HTR-8/SVneo (cell line): ENCODE results near the gene CDKN2B-AS1.

Source experiments
- DNase-seq: peaks from one replicate; pipeline ENCODE4 v3.0.0; 2011; ENCODE audit warnings: low spot score, mixed read lengths; ENCODE audit not compliant: insufficient read length
- FAIRE-seq: peaks from 2 replicates; lab custom pipeline; 2011; peaks lifted over from hg19 to GRCh38; lab: Jason Lieb, UNC

CDKN2B-AS1 gene

DNA sequence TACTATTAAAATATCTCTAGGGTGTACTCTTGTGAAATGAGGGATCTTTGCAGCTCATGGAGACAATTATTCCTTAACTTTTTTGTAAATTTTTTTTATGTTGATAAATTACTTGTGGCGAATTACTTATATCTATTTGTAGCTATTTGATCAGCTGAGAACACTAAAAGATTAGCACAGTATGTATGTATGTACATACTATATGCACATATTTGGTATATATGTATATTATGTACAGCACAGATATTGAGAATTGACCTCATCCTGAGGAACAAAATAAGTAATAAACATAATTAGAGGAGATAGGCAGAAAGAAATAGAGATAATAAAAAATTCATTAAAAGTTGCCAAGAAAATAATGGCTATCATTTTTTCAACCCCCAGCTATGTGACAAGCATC is 12.2 kb upstream of the CDKN2B-AS1 start:
- no peak for DNase-seq
- no peak for FAIRE-seq

DNA sequence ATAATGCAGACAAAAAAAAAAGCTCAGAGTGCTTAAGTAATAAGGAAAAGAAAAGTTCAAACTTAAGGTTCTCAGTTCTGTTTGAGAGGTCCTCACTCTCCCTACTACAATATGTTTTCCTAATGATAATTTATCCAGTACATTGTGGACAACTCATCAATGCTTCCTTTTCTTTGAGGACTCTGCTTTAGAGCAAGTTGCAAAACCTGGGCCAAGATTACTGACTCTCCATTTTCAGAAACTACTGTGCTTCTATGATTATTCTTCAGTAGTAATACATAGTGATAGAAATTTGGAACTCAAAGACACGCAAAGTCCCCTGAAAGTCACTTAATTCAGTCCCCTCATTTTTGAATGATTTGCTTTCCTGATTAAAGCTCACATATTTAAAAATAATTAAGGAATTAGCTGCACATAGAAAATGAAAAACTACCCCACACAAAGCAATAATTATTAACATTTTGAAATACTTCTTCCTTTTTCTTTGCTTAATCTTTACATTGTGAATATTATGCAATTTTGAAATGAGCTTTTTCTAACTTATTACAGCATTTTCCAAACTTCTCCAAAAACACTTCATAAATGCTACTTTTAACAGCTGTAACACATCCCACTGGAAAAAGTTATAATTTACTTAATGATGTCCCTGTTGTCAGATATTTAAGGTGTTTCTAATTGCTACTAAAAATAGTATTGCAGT is 11.6 kb upstream of the CDKN2B-AS1 start:
- FAIRE-seq (no peak), DNase-seq (no peak)

DNA sequence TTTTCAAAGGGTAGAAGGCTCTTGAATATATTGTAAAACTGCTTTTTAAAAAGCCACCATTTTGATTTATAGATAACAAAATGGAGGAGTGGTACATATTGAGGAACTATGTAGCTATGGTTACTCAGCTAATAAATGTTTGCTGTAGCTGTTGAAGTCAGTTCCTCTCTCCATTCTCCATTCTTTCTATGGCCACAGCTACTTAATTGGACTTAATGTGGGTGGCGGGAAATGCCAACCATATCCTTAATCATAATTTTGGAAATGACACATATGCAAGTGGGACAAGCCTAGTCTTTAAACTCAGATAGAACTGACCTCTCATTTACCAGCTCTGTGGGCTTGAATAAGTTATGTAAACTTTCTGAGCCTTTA is 11.0 kb upstream of the CDKN2B-AS1 start:
- no peak for DNase-seq

DNA sequence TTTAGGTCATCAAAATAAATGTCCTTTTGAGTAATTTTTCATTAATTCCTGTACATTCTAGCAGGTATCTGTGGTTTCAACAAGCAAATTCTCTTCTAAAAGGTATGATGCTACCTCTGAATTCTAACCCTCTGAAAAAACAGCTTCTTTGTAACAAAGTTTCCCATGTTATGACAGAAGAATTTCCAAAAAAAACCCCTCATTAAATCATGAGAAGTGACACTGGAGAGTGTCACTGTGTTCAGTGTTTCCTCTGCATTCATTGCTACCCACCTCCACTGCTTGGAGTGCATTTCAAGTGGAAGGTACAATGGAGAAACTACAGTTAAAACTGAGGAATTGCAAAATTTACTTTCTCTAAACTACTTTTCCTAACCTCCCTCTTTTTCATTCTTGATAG is 10.5 kb upstream of the CDKN2B-AS1 start:
- DNase-seq: no peak
- FAIRE-seq: no peak

More for the DNA sequence above, 11.0 kb upstream of the CDKN2B-AS1 start:
- FAIRE-seq: no peak

DNA sequence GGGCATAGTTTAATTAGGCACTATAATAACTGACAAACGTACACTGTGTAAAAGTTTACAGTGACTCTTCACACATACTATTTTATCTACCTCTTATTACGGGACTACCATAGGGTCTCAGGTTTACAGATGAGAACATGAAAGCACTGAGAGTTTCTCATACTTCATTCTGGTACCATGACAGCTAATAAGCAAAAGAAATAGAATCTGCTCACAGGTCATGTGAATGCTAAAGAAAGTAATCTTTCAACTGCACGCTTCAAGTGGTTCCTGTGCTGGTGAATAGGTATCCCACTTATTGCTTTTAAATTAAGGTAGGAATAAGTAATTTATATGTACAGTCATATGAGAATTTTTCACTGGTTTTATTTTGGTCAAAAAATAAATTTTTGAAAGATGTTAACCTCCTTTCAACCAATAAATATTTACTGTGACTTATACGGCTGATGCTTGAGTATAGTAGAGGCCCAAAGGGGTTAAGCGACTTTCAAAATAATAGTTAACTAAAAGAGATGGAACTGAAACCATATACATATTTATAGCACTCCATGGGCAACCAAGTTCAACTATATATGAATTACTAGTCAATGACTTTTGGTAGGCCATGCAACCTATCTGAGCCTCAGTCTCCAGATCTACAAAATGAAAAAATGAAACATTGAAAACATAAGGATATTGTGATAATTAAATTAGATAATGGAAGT is 8.5 kb upstream of the CDKN2B-AS1 start:
- FAIRE-seq (no peak), DNase-seq (no peak)

DNA sequence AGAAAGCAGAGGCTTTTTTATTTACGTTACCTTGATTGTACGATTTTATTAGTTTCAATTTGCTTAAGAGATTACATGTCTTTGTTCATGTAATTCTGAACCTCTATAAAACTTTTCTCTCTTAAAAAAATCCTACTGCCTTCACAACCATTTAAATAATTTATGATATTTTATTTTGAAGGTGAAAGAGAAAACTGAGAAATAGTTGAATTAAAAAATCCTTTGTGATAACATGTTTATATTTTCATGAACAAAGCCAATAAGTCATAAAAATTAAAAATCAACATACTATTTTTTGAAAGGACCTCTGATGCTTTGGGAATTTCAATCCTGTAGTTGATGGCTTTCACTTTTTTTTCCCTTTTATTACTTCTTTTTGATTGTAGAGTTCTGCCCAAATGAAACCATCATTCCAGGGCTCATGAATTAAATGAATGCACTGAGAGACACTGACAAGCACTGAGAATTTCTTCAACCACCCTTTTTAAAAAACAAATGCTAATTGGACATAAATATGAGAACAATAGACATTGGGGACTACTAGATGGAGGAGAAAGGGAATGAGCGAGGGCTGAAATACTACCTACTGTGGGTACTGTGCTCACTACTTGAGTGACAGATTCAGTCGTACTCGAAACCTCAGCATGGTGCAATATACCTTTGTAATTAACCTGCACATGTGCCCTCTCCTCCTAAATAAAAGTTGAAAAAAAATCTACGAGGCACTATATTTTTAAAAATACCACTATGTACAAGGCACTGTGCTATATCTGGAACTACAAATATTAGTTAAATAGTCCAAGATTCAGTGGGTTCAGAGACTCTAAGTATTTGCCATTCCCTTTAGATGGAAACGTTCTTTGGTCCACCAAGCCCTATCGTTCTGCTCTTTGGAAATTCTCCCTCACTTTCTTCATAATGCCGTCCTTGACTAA is 6.3 kb upstream of the CDKN2B-AS1 start:
- no peak for FAIRE-seq
- DNase-seq: no peak

DNA sequence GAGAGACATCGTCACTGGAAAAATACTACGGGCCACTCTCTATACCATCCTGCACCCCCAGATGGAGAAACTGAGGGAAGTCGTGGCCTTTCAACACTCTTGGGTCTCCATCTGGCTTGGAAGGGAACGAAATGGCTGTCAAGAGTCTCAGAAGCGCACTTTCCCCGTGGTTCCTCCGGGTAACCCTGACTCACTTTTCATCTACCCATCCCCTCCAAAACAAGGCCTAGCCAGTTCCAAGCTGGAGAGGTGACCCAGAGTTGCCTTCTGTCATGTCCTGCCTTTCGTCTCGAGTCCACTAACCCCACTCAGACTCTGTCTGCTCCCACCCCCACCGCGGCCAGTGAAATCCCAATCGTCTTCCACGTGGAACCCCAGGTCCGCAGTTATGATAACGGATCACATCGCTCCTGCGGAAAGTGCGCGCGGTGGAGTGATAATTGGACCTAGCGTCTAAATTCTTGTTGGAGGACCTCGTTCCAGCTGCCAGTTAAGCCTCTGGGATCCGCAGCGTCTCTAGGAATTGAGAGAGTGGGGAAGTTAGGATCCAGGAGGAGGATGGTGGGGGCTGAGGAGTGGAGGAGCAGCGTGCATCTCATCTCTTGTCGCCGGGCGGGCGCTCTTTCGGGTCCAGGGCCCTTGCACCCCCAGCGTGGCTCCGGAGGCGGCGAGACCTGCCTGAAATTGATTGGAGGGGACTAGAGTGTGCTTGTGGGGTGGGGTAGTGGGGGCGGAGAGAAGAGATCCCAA is 5.0 kb upstream of the CDKN2B-AS1 start:
- FAIRE-seq (no peak), DNase-seq (no peak)

DNA sequence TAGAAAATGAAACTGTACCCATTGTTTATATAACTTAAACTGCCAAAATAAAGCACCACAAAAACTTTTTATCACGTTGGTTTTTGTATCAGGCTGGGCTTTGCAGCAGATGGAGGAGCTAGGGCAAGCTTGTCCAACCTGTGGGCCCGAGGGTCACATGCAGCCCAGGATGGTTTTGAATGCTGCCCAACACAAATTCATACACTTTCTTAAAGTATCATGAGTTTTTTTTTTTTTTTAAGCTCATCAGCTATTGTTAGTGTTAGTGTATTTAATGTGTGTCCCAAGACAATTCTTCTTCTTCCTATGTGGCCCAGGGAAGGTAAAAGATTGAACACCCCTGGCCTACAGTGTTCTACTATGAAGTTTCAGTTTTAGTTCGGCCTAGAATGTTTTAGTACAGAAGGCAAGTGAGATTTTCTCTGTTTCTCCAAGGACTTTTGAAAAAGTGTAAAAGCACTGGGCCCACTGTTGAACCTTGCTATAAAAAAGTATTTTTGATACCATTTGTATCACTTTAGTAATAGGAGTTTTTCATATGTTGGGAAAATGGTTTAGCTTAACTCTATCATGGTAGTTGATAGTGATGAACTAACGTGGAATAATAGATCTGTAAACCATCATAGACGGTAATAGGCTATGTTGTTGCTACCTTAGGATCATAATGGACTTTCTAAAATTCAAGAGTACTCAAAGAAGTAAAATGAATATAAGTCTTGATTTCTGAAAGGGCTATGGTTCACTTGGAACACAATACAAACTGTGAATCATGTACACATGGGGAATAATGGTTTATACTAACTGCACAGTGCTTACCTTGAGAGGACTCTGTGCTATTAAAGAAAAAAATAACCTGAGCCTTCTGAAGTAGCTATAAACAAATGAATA is 3.3 kb upstream of the CDKN2B-AS1 start:
- FAIRE-seq (no peak), DNase-seq (no peak)

DNA sequence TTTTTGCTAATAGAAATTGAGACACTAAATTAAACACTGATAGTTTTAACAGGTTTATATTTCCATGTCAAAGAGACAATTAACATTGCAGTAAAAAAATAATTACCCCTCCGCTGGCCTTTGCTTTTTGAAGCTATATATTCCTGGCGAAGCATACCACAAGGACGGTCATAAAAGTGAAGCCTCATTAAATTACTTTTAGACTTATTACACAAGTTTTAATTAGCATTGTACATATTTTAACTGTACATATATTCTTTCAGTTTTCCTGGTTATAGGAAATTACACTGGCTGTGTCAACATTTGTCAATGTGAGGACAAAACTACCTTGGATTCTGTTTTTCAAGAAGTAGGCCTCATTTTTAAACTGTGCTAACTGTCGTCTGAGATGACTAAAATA is 1.6 kb upstream of the CDKN2B-AS1 start:
- FAIRE-seq (no peak), DNase-seq (no peak)

DNA sequence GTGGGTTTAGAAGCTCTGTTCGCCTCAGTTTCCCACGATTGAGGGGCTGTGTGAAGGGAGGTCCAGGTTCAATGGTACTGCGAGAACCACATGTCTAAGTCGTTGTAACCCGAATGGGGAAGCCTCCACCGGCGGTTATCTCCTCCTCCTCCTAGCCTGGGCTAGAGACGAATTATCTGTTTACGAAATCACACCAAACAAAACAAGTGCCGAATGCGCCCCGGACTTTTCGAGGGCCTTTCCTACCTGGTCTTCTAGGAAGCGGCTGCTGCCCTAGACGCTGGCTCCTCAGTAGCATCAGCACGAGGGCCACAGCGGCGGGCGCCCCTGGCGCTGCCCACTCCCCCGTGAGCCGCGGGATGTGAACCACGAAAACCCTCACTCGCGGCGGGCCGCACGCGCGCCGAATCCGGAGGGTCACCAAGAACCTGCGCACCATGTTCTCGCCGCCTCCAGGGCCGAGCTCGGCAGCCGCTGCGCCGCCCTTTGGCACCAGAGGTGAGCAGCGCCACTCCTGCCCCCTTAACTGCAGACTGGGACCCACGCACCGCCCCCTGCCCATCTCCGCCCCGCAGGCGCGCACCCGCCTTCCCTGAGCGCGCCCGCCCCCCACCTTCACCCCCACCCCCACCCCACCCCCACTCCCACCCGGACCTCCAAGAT is 567 bp upstream of the CDKN2B-AS1 start, which contains the start of gene CDKN2A:
CDKN2A (minus strand) TSS at position 500 of the 663 bp plus-strand sequence.
- DNase-seq: no peak
- FAIRE-seq: no peak

DNA sequence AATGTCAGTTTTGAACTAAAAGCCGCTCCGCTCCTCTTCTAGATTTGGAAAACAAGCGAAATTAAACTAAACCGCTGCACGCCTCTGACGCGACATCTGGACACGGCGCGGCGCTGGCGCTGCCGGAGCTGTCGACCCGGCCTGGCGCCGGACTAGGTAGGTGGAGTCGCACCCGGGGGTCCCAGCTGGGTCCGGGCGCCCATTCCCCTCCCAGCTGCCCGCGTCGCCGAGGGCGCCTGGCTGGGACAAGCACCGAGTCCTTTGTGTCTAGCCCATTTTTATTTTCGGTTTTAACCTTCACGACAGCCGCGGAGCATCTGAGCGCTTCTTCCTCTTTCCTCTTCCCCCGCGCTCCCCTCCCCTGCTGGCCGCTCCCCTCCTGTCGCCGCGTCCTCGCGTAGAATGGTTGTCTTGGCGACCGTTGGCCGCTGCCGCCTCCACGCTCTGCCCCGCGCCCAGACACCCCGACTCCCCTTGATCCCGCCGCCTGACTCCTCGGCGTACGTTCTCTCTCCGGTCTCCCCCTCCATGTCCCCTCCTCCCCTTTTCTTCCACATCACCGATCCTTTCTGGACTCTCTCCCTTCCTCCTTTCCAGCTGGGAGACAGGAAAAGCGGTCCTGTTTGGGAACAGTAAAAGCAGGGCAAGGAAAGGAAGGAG is 545 bp downstream of the CDKN2B-AS1 start:
- FAIRE-seq: peak; percentile 52
- DNase-seq: no peak

DNA sequence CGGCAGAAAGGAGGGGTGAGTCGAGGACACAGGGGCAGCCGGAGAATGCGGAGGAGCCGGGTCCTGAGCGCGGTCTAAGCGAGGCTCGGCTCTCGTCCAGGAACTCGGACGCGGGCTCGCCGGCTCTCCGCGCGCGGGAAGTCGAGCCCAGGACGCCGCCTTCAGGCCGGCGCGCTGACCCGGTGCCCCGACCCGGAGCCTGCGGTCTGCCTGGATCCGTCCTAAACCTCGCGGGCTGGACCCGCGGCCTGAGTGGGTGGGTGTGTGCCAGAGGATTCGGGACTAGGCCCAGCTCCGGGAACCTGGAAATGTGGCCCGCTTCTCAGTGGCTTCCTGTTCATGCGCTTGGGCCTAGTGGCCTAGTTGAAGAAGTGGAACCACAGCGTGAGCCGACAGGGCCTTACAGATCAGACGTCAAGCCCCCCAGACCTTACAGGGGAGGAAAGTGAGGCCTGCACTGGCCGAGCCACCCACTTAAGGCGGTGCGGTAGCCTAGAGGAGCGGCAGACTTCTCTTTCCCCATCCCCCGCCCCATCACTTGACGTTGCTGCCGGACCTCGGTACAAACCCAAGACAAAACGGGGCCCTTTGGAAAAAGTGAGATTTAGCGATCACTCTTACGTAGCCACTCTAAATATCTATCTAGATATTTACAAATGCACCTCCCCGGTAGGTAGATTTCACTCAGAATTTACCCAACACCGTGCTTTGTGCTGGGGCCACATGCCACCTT is 1.2 kb downstream of the CDKN2B-AS1 start:
- no peak for FAIRE-seq

DNA sequence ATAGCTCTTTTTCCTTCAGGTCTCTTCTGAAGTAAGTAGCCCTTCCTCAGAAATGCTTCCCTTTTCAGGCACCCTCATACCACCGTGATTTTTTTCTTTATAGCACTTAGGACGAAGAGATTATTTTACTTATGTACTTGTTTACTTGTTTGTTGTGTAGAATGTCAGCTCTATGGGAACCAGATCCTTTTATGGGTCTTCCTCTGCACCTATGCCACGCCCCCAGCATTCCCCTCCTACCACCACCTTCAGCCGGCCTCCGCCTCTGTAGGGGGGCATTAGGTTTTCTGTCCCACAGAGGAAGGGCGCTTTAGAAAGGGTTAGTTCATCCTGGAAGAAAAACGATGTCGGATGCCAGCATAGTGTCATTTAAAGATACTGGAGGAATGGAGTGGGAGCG is 1.8 kb downstream of the CDKN2B-AS1 start:
- FAIRE-seq (no peak), DNase-seq (no peak)

More for the DNA sequence above, 1.2 kb downstream of the CDKN2B-AS1 start:
- no peak for DNase-seq

DNA sequence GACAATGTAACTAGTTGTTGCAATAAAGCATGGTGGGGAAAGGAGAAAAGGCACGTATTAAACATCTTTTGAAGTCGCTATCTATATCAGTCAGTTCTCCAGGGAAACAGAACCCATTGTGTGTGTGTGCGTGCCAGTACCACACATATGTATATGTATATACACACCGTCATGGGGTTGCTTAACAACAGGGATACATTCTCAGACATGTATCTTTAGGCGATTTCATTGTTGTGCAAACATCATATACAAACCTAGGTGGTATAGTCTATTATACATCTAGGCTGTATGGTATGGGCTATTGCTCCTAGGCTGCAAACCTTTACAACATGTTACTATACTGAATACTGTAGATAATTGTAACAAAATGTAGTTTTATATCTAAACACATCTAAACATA is 2.3 kb downstream of the CDKN2B-AS1 start:
- FAIRE-seq: no peak
- DNase-seq: no peak

DNA sequence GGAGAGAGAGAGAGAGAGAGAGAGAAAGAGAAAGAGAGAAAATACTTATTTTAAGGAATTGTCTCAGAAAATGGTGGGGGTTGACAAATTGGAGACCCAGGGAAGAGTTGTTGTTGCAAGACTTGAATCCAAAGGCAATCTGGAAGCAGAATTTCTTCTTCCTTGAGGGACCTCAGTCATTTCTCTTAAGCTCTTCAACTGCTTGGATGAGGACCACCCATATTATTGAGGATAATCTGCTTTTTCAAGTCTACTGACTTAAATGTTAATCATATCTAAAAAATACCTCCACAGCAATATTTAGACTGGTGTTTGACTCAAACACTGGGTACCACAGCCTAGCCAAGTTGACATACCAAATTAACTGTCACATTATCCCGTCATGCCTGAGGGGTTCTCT is 2.9 kb downstream of the CDKN2B-AS1 start:
- DNase-seq (no peak), FAIRE-seq (no peak)

DNA sequence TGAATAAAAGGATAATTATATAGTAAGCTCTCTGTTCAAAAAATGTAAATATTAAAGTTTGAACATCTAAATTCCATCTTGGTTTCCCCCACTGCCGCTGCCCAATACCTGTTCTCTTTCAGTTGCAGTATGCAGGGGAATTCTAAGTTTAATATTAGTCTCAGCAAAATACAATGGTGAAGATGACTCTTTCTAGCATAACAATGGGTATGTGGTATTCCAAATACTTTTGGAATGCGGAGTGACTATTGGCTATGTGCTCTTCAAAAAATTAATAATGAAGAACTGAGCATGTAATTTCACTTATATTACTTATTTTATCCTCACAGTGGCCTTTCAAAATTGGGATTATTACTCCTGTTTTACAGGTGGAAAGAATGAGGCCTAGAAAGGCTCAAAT is 3.4 kb downstream of the CDKN2B-AS1 start:
- no peak for DNase-seq
- no peak for FAIRE-seq

DNA sequence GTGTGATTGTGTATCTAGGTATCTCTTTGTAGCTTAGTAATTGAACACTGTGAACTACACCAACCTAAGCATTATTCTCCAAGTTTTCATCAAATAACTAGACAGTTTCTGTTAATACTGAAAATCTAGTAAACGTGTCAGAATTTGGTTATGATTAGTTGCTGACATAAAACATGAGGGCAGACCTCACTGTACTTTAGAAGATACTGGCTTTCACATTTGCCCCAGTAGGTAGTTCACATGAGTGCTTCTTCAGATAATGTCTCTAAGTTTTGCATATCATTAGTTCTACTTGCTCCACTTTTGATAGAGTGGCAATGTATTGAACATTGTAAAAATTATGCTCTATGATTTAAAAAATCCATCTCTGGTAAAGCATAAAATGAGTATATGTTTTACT is 7.4 kb downstream of the CDKN2B-AS1 start:
- FAIRE-seq (no peak), DNase-seq (no peak)
